HS-5 (cell line): Measurements from ENCODE around the gene PRR7.
A peak's percentile ranks its signal among the peaks of the same experiment; 100 is the strongest.
"Not testable (repeated sequence)": the region's sequence is repeated elsewhere in the genome, so short reads cannot be mapped to it uniquely, and the experiment has no call there.

Experiments used
- DNase-seq: peaks from one replicate; pipeline ENCODE4 v3.0.0-alpha.2; 2012; ENCODE audit warnings: low read depth

Gene PRR7

GRCh38 chr5:177446200-177447065 is at the start of gene PRR7:
TSS of gene PRR7 (plus strand) at chr5:177446814. CDS start at chr5:177455068, 8,254 bp downstream.
- DNase-seq = no peak

- DNase-seq = no peak
Measured at GRCh38 chr5:177397875-177398390, 48.7 kb upstream of the PRR7 start.

GRCh38 chr5:177399997-177400868 is 46.4 kb upstream of the PRR7 start, which contains the start of gene PFN3:
TSS of gene PFN3 (minus strand) at chr5:177400661. CDS start at chr5:177400576, 85 bp downstream.
- DNase-seq = no peak

- no peak for DNase-seq
Measured at GRCh38 chr5:177402271-177403043, 44.2 kb upstream of the PRR7 start.

GRCh38 chr5:177403102-177403791 is 43.4 kb upstream of the PRR7 start:
- no peak for DNase-seq

- DNase-seq = no peak
Measured at GRCh38 chr5:177403792-177404640, 42.6 kb upstream of the PRR7 start.

- no peak for DNase-seq
Measured at GRCh38 chr5:177404641-177405179, 41.9 kb upstream of the PRR7 start.

- no peak for DNase-seq
Measured at GRCh38 chr5:177405312-177405711, 41.3 kb upstream of the PRR7 start.

- no peak for DNase-seq
Measured at GRCh38 chr5:177405805-177406204, 40.8 kb upstream of the PRR7 start.

GRCh38 chr5:177409043-177409801 is 37.4 kb upstream of the PRR7 start, which contains the start of gene F12:
TSS of gene F12 (minus strand) at chr5:177409564. CDS start at chr5:177409527, 37 bp downstream.
- DNase-seq = no peak

- no peak for DNase-seq
Measured at GRCh38 chr5:177410575-177410974, 36.0 kb upstream of the PRR7 start.

GRCh38 chr5:177412603-177413233 is 33.9 kb upstream of the PRR7 start:
- DNase-seq = no peak

- no peak for DNase-seq
Measured at GRCh38 chr5:177414481-177414880, 32.1 kb upstream of the PRR7 start.

GRCh38 chr5:177417081-177417480 is 29.5 kb upstream of the PRR7 start:
- DNase-seq = not testable (repeated sequence)

- DNase-seq = peak; percentile 43
Measured at GRCh38 chr5:177419046-177419445, 27.6 kb upstream of the PRR7 start.

- not testable (repeated sequence) for DNase-seq
Measured at GRCh38 chr5:177420472-177420871, 26.1 kb upstream of the PRR7 start.

- no peak for DNase-seq
Measured at GRCh38 chr5:177421062-177421798, 25.4 kb upstream of the PRR7 start.

- DNase-seq = no peak
Measured at GRCh38 chr5:177423671-177424070, 22.9 kb upstream of the PRR7 start.
